Fibroblast of lung (primary cell): ENCODE measurements around the gene NR2F2.

ENCODE experiments used
- CTCF ChIP-seq, 2 donors: IDR thresholded peaks in 1 of 2; conservative IDR thresholded peaks in 1 of 2; 1 replicate in 1 of 2; 2 replicates in 1 of 2; pipeline ENCODE4 v1.5.1; 2011 to 2012; ENCODE audit warnings: low read length in 2 of 2, control low read depth in 1 of 2, inconsistent platforms in 1 of 2, low read depth in 1 of 2, mild to moderate bottlenecking in 1 of 2
- EZH2 ChIP-seq: IDR thresholded peaks from 2 replicates; pipeline ENCODE4 v1.5.1; 2012; ENCODE audit warnings: low read length, control low read depth, mild to moderate bottlenecking; ENCODE audit errors: missing control alignments

DNA sequence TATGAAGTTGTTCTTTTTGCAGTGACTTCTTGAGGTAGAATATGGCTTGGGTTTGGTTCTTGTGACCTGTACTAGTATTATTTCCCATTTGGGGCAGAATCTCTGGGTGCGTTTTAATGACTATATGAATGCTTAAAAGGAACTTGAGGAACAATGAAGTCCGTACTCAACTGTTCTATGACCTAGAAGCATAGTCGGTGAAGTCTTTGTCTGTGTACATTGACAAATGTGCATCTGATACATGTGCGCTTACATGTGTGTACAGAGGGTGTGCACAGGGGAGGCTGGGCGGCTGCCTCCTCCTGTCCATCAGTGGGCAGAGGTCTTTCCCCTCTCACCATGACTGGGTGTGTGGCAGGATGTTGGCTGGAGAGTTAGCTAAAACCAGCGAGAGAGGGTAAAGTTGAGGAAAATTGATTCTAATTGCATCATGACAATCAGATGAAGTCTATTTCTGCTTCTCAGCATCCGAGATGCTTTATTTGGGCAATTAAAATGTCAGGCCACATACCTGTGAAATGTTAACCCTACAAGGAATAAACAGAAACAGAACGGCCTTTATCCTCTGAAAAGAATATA lies 1.0 kb upstream of the NR2F2 start:
- TF ChIP-seq CTCF (conservative IDR thresholded peaks at IDR 0.05 in 1 of 2, IDR thresholded peaks at IDR 0.05 in 1 of 2; ENCODE audit: low read depth in 1 of 2, low read length in 2 of 2) (no peak), EZH2 (no peak)
